IgD-negative memory B cell (primary cell): ENCODE results near the gene PROZ. TPM values are rescaled to one million over a fixed set of nuclear protein-coding genes. Genes with fewer than 3 reads are reported as not detected.
A peak's percentile ranks its signal among the peaks of the same experiment; 100 is the strongest.
"Not testable (repeated sequence)": the region's sequence is repeated elsewhere in the genome, so short reads cannot be mapped to it uniquely, and the experiment has no call there.

Experiments used
- H3K27ac Mint-ChIP-seq, 3 donors: one replicate each; pipeline ENCODE4 v1.8.0; 2020 to 2022; ENCODE audit warnings: mild to moderate bottlenecking in 3 of 3, mixed read lengths in 3 of 3, moderate library complexity in 1 of 3
- H3K27me3 Mint-ChIP-seq: one replicate; pipeline ENCODE4 v1.8.0; 2021; ENCODE audit warnings: mixed read lengths
- H3K36me3 Mint-ChIP-seq: one replicate; pipeline ENCODE4 v1.8.0; 2020; ENCODE audit warnings: mild to moderate bottlenecking, mixed read lengths
- H3K4me1 Mint-ChIP-seq, 3 donors: one replicate each; pipeline ENCODE4 v1.8.0; 2020 to 2022; ENCODE audit warnings: mixed read lengths in 3 of 3, mild to moderate bottlenecking in 1 of 3
- H3K4me3 Mint-ChIP-seq, 4 donors: one replicate each; pipeline ENCODE4 v1.8.0; 2020 to 2022; ENCODE audit warnings: mild to moderate bottlenecking in 4 of 4, mixed read lengths in 4 of 4, moderate library complexity in 3 of 4
- H3K9me3 Mint-ChIP-seq, 3 donors: one replicate each; pipeline ENCODE4 v1.8.0; 2020 to 2021; ENCODE audit warnings: mixed read lengths in 3 of 3, mild to moderate bottlenecking in 1 of 3
- polyA plus RNA-seq: library from polyadenylated mRNA; unstranded; fragments of 300-500 nt; fragmentation: Illumina TruSeq; gene quantifications from one replicate; pipeline ENCODE4 v1.2.3, GENCODE V29; 2021

Gene PROZ
- polyA plus RNA-seq, 1 donor from 2014 or later, result not detected

DNA sequence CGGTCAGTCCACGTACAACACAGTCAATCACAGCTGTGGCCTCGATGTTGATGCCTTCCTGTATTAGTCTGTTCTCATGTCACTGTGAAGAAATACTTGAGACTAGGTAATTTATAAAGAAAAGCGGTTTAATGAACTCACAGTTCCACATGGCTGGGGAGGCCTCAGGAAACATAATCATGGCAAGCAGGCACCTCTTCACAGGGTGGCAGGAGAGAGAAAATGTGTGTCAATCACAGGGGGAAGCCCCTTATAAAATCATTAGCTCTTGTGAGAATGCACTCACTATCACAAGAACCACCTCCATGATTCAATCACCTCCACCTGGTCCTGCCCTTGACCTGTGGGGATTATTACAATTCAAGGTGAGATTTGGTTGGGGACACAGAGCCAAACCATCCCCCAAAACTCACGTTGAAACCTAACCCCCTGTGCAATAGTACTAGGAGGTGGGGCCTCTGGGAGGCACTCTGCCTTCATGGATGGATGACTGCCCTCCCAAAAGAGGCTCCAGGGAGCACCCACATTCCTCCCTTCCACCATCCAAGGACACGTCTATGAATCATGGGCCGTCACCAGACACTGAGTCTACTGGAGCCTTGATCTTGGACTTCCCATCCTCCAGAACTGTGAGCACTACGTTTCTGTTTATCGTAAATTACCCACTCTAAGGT is 2.3 kb upstream of the PROZ start:
- Mint-ChIP-seq H3K9me3 (peaks cover 0 to 6% (median 5%) of the 10 kb centered on the region in 3 donors), H3K4me3 (peak overlapping the region in 1 of 4 donors; percentile 61), H3K27ac (peak overlapping the region in 1 of 3 donors; percentile 90), H3K27me3 (peaks cover 14% of the 10 kb centered on the region), H3K4me1 (peaks cover 5 to 12% (median 10%) of the 10 kb centered on the region in 3 donors), H3K36me3 (peaks cover 4% of the 10 kb centered on the region)

DNA sequence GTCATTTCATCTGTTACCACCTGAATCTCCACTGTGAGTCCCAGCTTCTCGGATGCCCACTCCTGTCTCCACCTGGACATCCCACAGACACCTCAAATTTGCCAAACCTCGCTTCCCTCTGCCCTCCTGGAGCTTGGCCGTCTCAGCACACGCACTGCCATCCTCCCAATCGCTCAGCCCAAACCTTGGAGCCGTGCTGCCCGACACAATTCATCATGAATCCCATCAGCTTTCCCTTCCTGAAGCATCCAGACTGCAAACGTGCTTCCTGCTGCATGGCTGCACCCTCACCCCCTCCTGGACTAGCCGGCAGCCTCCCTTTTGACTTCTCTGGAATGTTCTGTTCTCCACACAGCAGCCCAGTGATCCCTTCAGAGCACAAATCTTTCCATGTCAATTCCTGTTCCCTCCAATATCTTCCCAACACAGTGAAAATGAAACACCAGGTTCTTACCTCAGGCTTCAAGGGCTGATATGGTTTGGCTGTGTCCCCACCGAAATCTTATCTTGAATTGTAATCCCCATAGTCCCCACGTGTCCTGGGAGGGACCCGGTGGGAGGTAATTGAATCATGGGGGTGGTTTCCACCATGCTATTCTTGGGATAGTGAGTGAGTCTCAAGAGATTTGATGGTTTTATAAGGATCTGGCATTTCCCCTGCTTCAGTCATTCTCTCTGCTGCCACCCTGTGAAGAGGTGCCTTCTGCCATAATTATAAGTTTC is 1.1 kb upstream of the PROZ start:
- peaks cover 4% of the 10 kb centered on the region for H3K36me3 Mint-ChIP-seq
- peaks cover 16% of the 10 kb centered on the region for H3K27me3 Mint-ChIP-seq
- peaks cover 0 to 6% (median 5%) of the 10 kb centered on the region in 3 donors for H3K9me3 Mint-ChIP-seq
- H3K27ac Mint-ChIP-seq, result peak overlapping the region in 2 of 3 donors; percentile 65 to 90
- peaks cover 5 to 8% (median 6%) of the 10 kb centered on the region in 3 donors for H3K4me1 Mint-ChIP-seq
- peak overlapping the region in 1 of 4 donors; percentile 68 for H3K4me3 Mint-ChIP-seq

DNA sequence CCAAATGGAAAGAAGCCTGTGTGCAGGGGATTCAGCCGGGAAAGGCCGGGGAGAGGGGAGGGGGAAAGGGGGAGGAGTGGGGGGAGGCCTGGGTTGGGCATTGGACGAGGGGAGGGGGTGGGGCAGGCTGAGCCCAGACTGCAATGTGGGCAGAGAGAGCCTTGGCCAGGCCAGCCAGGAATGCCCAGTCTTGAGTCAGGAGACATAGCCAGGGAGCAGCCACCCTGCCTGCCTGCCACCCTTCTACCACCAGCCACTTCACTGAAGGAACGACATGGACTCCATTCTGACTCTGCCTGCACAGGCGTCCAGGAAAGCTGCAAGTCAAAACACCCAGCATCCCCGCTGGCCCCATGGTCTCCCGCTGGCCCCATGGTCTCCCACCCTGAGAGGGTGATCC is 498 bp downstream of the PROZ start:
- Mint-ChIP-seq H3K27me3 (peaks cover 14% of the 10 kb centered on the region), H3K9me3 (peaks cover 0 to 5% (median 2%) of the 10 kb centered on the region in 3 donors), H3K4me3 (peak overlapping the region in 1 of 4 donors; percentile 17), H3K27ac (no peak overlapping the region), H3K4me1 (peaks cover 2 to 5% (median 5%) of the 10 kb centered on the region in 3 donors), H3K36me3 (peaks cover 4% of the 10 kb centered on the region)

DNA sequence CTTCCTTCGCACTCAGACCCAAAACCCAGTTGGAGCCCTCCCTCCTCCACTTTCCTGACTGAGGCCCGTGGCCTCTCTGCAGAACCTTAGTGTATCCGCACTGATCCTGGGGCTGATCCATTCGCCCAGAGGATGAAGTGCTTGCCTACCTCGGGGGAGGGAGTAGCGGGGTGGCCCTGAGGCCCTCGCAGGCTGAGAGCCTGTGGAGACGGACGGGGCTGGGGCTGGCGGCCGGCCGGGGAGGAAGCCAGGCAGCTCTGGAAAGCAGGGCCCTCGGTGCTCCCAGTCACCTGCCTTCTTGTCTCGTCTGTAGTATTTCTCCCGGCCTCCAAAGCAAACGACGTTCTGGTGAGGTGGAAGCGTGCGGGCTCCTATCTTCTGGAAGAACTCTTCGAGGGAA is 1.3 kb downstream of the PROZ start:
- H3K9me3 Mint-ChIP-seq, result peaks cover 0 to 5% (median 2%) of the 10 kb centered on the region in 3 donors
- H3K4me1 Mint-ChIP-seq, result peaks cover 0 to 5% (median 5%) of the 10 kb centered on the region in 3 donors
- H3K27me3 Mint-ChIP-seq, result peaks cover 14% of the 10 kb centered on the region
- H3K36me3 Mint-ChIP-seq, result peaks cover 4% of the 10 kb centered on the region
- H3K27ac Mint-ChIP-seq, result peak overlapping the region in 1 of 3 donors; percentile 15
- H3K4me3 Mint-ChIP-seq, result peak overlapping the region in 2 of 4 donors; percentile 10 to 52

DNA sequence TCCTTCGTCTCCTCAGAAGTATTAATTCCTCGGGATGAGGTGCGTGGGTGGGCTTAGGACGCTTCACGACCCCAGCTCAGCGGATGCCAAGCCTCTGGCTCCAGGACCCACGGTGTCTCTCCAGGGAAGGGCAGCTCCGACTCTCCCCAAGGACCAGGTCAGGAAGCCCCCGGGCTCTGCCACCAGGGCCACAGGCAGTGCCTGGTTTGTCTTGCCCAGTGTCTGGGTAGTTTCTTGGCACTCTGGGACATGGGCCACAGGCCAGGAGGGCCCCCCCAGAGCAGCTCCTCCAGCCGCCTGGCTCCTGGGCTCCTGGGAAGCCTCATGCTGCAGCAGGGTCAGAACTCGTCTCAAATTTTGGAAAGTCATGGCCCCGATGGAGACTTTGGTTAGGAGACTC is 2.5 kb downstream of the PROZ start:
- peak overlapping the region in 1 of 4 donors; percentile 84 for H3K4me3 Mint-ChIP-seq
- peaks cover 0 to 2% (median 0%) of the 10 kb centered on the region in 3 donors for H3K9me3 Mint-ChIP-seq
- H3K4me1 Mint-ChIP-seq, result peaks cover 2 to 5% (median 3%) of the 10 kb centered on the region in 3 donors
- peaks cover 14% of the 10 kb centered on the region for H3K27me3 Mint-ChIP-seq
- no peaks in the 10 kb centered on the region for H3K36me3 Mint-ChIP-seq
- H3K27ac Mint-ChIP-seq, result no peak overlapping the region

DNA sequence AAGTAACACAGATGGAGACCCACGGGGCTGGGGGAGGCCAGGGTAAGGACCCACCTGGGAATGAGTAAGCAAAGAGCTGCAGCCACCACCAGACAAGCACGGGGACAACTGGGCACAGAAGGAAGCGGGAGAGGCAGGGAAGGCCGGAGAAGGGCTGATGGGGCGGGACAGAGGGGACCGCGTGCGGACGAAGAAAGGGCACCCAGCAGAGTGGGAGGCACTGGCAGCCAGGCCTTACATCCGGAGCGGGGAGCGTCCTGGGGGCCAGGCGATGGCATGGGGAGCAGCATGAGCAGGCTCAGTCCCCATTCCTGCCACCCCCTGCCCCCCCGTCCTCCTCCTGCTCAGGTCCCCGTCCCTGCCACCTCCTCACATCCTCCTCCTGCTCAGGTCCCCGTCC is 3.0 kb downstream of the PROZ start:
- Mint-ChIP-seq H3K27ac (no peak overlapping the region), H3K9me3 (peaks cover 0 to 2% (median 0%) of the 10 kb centered on the region in 3 donors), H3K4me3 (peak overlapping the region in 2 of 4 donors; percentile 45 to 84), H3K36me3 (no peaks in the 10 kb centered on the region), H3K27me3 (peaks cover 14% of the 10 kb centered on the region), H3K4me1 (peaks cover 2 to 5% (median 3%) of the 10 kb centered on the region in 3 donors)

DNA sequence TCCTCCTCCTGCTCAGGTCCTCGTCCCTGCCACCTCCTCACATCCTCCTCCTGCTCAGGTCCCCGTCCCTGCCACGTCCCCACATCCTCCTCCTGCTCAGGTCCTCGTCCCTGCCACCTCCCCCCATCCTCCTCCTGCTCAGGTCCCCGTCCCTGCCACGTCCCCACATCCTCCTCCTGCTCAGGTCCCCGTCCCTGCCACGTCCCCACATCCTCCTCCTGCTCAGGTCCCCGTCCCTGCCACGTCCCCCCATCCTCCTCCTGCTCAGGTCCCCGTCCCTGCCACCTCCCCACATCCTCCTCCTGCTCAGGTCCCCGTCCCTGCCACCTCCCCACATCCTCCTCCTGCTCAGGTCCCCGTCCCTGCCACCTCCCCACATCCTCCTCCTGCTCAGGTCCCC is 3.5 kb downstream of the PROZ start:
- H3K9me3 Mint-ChIP-seq, H3K36me3 Mint-ChIP-seq, H3K27ac Mint-ChIP-seq, H3K4me1 Mint-ChIP-seq, H3K4me3 Mint-ChIP-seq: not testable (repeated sequence)
- H3K27me3 Mint-ChIP-seq, result peaks cover 13% of the 10 kb centered on the region

DNA sequence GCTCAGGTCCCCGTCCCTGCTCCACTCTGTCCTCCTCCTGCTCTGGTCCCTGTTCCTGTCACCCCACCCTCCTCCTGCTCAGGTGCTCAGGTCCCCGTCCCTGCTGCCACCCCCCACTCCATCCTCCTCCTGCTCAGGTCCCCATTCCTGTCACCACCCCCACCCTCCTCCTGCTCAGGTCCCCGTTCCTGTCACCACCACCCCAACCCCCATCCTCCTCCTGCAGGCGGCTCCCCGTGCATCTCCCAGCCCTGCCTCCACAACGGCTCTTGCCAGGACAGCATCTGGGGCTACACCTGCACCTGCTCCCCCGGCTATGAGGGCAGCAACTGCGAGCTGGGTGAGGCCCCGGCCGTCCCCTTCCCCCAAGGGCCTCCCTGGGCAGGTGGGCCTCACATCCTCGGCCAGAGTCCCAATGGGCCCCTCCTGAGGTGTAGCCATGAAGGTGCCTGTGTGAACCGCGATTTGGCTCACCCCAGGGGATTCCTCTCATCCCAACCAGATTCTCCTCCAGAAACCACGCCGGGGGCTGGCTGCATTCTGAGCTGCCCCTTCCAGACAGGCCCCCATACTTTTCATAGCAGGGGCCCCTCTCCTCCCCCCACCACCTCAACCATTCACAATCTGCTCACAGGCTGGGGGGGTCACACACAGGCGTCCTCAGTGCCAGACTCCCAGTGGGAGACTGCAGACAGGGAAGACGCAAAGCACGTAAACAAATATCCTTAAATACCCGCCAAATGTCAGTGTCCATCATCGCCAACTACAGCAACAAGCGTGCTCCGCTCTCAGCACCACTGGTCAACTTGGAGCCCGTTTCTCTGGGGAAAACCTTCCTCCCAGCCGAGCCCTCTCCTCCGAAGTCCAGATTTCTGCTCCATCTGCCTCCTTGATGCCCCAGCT is 4.6 kb downstream of the PROZ start:
- Mint-ChIP-seq H3K27ac (no peak overlapping the region), H3K9me3 (peaks cover 0 to 3% (median 0%) of the 10 kb centered on the region in 3 donors), H3K4me3 (peak overlapping the region in 1 of 4 donors; percentile 27), H3K4me1 (peaks cover 0 to 3% (median 2%) of the 10 kb centered on the region in 3 donors), H3K36me3 (peaks cover 4% of the 10 kb centered on the region), H3K27me3 (peaks cover 7% of the 10 kb centered on the region)

DNA sequence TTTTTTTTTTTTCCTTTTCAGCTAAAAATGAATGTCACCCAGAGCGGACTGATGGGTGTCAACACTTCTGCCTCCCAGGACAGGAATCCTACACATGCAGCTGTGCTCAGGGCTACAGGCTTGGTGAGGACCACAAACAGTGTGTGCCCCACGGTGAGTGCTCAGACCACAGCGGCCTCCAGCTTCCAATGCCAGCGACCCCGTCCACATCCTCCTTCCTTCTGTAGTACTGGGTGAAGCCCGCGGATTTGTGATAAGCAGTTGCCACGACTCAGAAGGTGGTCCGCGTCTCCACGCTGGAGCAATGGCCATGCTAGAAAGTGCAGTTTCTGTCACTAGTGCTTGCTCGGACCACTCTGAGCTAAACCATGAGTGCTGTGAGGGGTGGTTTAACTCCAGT is 6.0 kb downstream of the PROZ start:
- peaks cover 0 to 3% (median 2%) of the 10 kb centered on the region in 3 donors for H3K4me1 Mint-ChIP-seq
- peaks cover 7% of the 10 kb centered on the region for H3K36me3 Mint-ChIP-seq
- no peak overlapping the region for H3K4me3 Mint-ChIP-seq
- H3K27me3 Mint-ChIP-seq, result peaks cover 3% of the 10 kb centered on the region
- H3K27ac Mint-ChIP-seq, result peak overlapping the region in 1 of 3 donors; percentile 23
- peaks cover 0 to 3% (median 0%) of the 10 kb centered on the region in 3 donors for H3K9me3 Mint-ChIP-seq

DNA sequence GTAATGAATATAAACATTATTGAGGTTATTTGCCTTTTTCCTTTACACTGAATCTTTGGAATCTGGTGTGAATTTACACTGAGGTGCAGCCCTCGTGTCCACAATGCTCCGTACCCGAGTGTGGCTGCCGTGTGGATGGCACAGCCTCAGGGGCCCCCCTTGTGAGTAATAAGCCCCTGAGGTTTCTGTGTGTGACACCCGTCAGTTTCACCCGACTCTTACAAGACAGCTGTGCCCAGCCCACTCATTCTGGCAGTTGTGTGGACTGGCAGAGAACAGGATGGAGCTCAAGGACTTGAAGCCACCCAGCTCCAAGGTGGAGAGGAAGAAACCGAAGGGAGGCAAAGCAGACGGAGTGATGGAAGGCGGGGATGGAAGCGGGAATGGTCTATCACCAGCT is 7.8 kb downstream of the PROZ start:
- peaks cover 1% of the 10 kb centered on the region for H3K27me3 Mint-ChIP-seq
- no peak overlapping the region for H3K27ac Mint-ChIP-seq
- peaks cover 7% of the 10 kb centered on the region for H3K36me3 Mint-ChIP-seq
- peaks cover 0 to 3% (median 0%) of the 10 kb centered on the region in 3 donors for H3K9me3 Mint-ChIP-seq
- peaks cover 0 to 5% (median 4%) of the 10 kb centered on the region in 3 donors for H3K4me1 Mint-ChIP-seq
- H3K4me3 Mint-ChIP-seq, result no peak overlapping the region

DNA sequence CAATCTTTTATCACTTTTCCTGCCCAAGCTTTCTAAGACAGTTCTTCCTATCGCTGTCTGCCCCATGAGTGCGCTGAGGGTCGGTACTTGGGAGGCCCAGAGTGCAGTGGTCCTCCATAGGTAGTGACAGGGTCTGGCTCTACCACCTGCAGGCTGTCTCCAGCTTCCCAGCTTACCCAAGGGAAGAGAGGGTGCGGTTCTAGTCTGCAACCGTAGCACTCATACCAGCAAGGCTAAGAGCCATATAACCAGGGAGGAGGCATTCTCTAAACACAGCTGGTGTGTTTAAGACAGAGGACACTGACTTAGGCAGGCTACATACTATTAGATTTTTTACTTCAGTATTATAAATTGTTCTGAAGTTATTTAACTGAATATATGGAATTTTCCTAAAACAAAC is 8.2 kb downstream of the PROZ start:
- Mint-ChIP-seq H3K4me1 (peaks cover 0 to 5% (median 5%) of the 10 kb centered on the region in 3 donors), H3K9me3 (peaks cover 0 to 3% (median 0%) of the 10 kb centered on the region in 3 donors), H3K36me3 (peaks cover 8% of the 10 kb centered on the region), H3K27ac (no peak overlapping the region), H3K4me3 (no peak overlapping the region), H3K27me3 (no peaks in the 10 kb centered on the region)

DNA sequence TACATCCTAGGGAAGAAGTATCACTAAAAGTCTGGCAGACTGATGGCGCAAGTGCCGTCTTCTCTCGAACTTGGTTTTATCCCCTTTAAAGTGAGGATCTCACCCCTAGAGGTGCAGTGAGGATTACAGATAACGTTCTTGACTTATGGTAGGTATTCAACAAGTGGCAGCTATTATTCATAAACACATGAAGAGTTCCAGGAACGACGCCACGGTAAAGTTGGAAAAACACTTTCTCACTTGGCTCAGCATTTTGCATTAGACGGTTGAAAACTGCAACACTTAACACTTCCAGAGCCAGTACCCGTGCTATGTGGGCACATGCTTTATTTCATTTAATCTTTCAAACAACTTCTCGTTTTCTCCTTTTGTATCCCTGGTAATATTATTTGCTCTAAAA is 8.7 kb downstream of the PROZ start:
- Mint-ChIP-seq H3K4me3 (no peak overlapping the region), H3K4me1 (peaks cover 0 to 5% (median 5%) of the 10 kb centered on the region in 3 donors), H3K36me3 (peaks cover 8% of the 10 kb centered on the region), H3K27ac (no peak overlapping the region), H3K9me3 (peaks cover 0 to 3% (median 0%) of the 10 kb centered on the region in 3 donors), H3K27me3 (no peaks in the 10 kb centered on the region)

DNA sequence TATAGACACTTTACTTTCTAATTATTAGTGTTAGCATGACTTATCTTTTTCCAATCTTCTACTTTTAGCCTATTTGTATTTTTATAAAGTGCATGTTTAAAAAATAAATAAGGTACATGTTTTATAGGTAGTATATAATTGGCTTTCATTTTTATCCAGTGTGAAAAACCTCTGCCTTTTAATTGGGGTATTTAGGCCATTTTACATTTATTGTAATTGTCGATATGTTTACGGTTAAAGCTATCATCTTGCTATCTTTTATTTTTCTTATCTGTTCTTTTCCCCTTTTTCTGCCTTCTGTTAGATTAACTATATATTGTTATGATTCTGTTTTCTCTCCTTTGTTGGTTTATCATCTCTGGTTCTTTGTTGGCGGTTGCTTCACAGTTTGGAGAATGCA is 9.1 kb downstream of the PROZ start:
- Mint-ChIP-seq H3K27me3 (no peaks in the 10 kb centered on the region), H3K4me3 (no peak overlapping the region), H3K4me1 (peaks cover 0 to 5% (median 5%) of the 10 kb centered on the region in 3 donors), H3K27ac (no peak overlapping the region), H3K9me3 (peaks cover 0 to 3% (median 0%) of the 10 kb centered on the region in 3 donors), H3K36me3 (peaks cover 8% of the 10 kb centered on the region)

DNA sequence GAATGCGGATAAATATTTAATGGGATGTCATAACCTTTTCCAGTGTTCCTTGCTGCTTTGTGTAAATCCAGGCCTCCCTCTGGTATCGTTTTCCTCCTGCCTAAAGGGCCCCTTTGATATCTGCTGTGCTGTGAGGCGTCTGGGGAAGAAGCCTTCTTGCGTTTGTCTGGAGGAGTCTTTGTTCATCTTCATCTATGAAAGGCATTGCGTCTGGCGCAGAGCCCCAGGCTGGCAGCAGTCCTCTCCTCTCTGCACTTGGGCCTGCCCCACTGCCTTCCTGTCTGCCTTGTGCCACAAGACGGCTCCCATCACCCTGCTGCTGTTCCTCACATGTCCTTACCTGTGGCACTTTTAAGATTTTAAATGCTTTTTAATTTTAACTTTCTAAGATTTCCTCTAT is 9.8 kb downstream of the PROZ start:
- peaks cover 8% of the 10 kb centered on the region for H3K36me3 Mint-ChIP-seq
- no peak overlapping the region for H3K27ac Mint-ChIP-seq
- H3K4me1 Mint-ChIP-seq, result peaks cover 0 to 5% (median 5%) of the 10 kb centered on the region in 3 donors
- H3K9me3 Mint-ChIP-seq, result peaks cover 0 to 3% (median 0%) of the 10 kb centered on the region in 3 donors
- no peaks in the 10 kb centered on the region for H3K27me3 Mint-ChIP-seq
- no peak overlapping the region for H3K4me3 Mint-ChIP-seq
